GM23248 (cell line): ENCODE results near the gene NF1. TPM values are rescaled to one million over a fixed set of nuclear protein-coding genes. Genes with fewer than 3 reads are reported as not detected.
A peak's percentile ranks its signal among the peaks of the same experiment; 100 is the strongest.

ENCODE experiments used
- DNase-seq: peaks from one replicate; pipeline ENCODE4 v3.0.0-alpha.2; 2015
- H2AFZ ChIP-seq: fragments of 200-600 bp; sonication (generic); 2 replicates; pipeline ENCODE4 v1.6.1; 2016; ENCODE audit warnings: antibody characterized with exemption
- H3F3A ChIP-seq: fragments of 200-600 bp; sonication (generic); 2 replicates; pipeline ENCODE4 v1.6.1; 2016; ENCODE audit warnings: mild to moderate bottlenecking, antibody characterized with exemption, mixed run types; ENCODE audit not compliant: insufficient read depth
- H3K27ac ChIP-seq: fragments of 200-600 bp; sonication (generic); 2 replicates; pipeline ENCODE4 v1.5.1; 2016; ENCODE audit warnings: mild to moderate bottlenecking
- H3K27me3 ChIP-seq: fragments of 200-600 bp; sonication (generic); replicated peaks from 2 replicates; pipeline ENCODE4 v1.6.1; 2016; ENCODE audit warnings: mild to moderate bottlenecking; ENCODE audit not compliant: insufficient read depth
- H3K36me3 ChIP-seq: fragments of 200-600 bp; sonication (generic); 2 replicates; pipeline ENCODE4 v1.6.1; 2016; ENCODE audit warnings: low read depth, mild to moderate bottlenecking
- H3K4me1 ChIP-seq: fragments of 200-600 bp; sonication (generic); 2 replicates; pipeline ENCODE4 v1.6.1; 2016; ENCODE audit warnings: mild to moderate bottlenecking; ENCODE audit not compliant: insufficient read depth
- H3K4me2 ChIP-seq: fragments of 200-600 bp; sonication (generic); one replicate; pipeline ENCODE4 v1.6.1; 2016; ENCODE audit warnings: mild to moderate bottlenecking; ENCODE audit not compliant: unreplicated experiment
- H3K4me3 ChIP-seq: fragments of 200-600 bp; sonication (generic); 2 replicates; pipeline ENCODE4 v1.5.1; 2016; ENCODE audit warnings: mild to moderate bottlenecking
- H3K79me2 ChIP-seq: fragments of 200-600 bp; sonication (generic); 2 replicates; pipeline ENCODE4 v1.6.1; 2016; ENCODE audit warnings: mild to moderate bottlenecking; ENCODE audit not compliant: insufficient read depth
- H3K9ac ChIP-seq: fragments of 200-600 bp; sonication (generic); 2 replicates; pipeline ENCODE4 v1.6.1; 2016; ENCODE audit warnings: mild to moderate bottlenecking
- H3K9me2 ChIP-seq: fragments of 200-600 bp; sonication (generic); 2 replicates; pipeline ENCODE4 v1.6.1; 2016; ENCODE audit warnings: mixed run types, mild to moderate bottlenecking, moderate library complexity; ENCODE audit not compliant: insufficient read depth
- H3K9me3 ChIP-seq: fragments of 200-600 bp; sonication (generic); one replicate; pipeline ENCODE4 v1.6.1; 2017; ENCODE audit warnings: low read depth
- H4K20me1 ChIP-seq: fragments of 200-600 bp; sonication (generic); 2 replicates; pipeline ENCODE4 v1.6.0; 2016; ENCODE audit not compliant: insufficient read depth
- EZH2 ChIP-seq: fragments of 200-600 bp; sonication (generic); IDR thresholded peaks from 2 replicates; pipeline ENCODE4 v1.6.1; 2018; ENCODE audit warnings: antibody characterized with exemption, mild to moderate bottlenecking; ENCODE audit not compliant: insufficient read depth, poor library complexity, severe bottlenecking
- EZH2phosphoT487 ChIP-seq: fragments of 200-600 bp; sonication (generic); IDR thresholded peaks from 2 replicates; pipeline ENCODE4 v1.6.1; 2018; ENCODE audit warnings: antibody characterized with exemption, moderate library complexity, mild to moderate bottlenecking, low read depth; ENCODE audit not compliant: insufficient read depth
- WGBS, 2 experiments: methylation state at CpG; one replicate each; pipeline ENCODE4 v1.1.6; 2015 to 2017; ENCODE audit warnings: low lambda C conversion rate in 2 of 2, low coverage in 1 of 2; ENCODE audit errors: missing lambda C conversion rate in 2 of 2; 5-methylcytosine and 5-hydroxymethylcytosine counted together
- in situ Hi-C: fragments of 300-500 bp; cut with MboI; formaldehyde crosslinking; loops from 2 replicates; pipeline ENCODE4 v1.15.0; 2020
- polyA plus RNA-seq: library from polyadenylated mRNA; unstranded; fragments of >200 nt; fragmentation: Nextera tagmentation; extraction: Ambion mirVana; gene quantifications from 2 replicates; pipeline ENCODE4 v1.2.1, GENCODE V29; 2016
- total RNA-seq: library from RNA; depleted of rRNA; stranded (reverse); fragments of >200 nt; shearing (Covaris generic); gene quantifications from 2 replicates; pipeline ENCODE4 v1.2.3, GENCODE V29; 2014

NF1 gene
- total and polyA plus RNA-seq, 2 experiments from 2014 or later = 6.1 to 24.4 TPM

DNA sequence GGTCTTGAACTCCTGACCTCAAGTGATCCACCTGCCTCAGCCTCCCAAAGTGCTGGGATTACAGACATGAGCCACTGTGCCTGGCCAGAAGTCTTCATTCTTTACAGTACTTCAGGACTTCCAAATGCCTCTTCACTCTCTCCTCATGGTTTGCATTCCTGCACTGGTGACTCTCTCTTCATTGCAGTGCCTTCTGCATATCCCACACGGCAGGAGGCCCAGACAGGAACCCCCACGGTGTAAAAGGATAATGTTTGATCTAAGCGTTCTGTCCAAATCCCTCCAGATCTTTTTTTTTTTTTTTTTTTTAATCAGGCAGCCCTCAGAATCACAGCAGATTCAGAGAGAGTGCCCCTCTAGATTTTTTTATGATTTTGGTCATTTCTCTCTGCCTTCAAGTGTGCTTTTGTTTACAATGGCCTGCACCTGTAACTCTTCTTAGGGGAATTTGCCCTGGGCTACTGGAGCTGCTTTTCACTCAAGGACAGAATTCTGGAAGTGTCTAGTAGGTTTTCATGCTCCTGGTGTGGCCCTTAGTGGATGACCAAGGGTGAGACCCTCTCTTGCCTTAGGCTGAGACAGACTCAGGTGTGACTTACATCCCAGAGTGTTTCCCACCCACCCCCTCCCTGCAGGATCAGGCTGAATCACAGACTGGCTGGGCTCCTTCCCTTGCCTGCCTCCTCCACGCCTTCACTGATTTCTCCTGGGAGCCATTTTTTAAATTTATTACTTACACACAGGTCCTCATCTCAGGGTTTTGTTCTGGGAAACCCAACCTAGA lies 19.8 kb upstream of the NF1 start:
- no peak overlapping the region for H3K9ac ChIP-seq
- DNase-seq = peak; percentile 65
- H3K4me1 ChIP-seq = peaks cover 16% of the 10 kb centered on the region
- H3K79me2 ChIP-seq = no peaks in the 10 kb centered on the region
- in situ Hi-C loops = no loop called here
- no peaks in the 10 kb centered on the region for H3K27me3 ChIP-seq
- H3K9me2 ChIP-seq = no peaks in the 10 kb centered on the region
- WGBS, 2 experiments = 30 to 39% methylated on average over 4 of the region's 4 CpGs
- no peak overlapping the region for H2AFZ ChIP-seq
- peaks cover 5% of the 10 kb centered on the region for H3F3A ChIP-seq
- no peak for TF ChIP-seq EZH2phosphoT487
- TF ChIP-seq EZH2 = no peak
- H3K27ac ChIP-seq = no peak overlapping the region
- H3K36me3 ChIP-seq = no peaks in the 10 kb centered on the region
- no peaks in the 10 kb centered on the region for H3K9me3 ChIP-seq
- H3K4me2 ChIP-seq = no peak overlapping the region
- no peak overlapping the region for H3K4me3 ChIP-seq
- no peaks in the 10 kb centered on the region for H4K20me1 ChIP-seq

DNA sequence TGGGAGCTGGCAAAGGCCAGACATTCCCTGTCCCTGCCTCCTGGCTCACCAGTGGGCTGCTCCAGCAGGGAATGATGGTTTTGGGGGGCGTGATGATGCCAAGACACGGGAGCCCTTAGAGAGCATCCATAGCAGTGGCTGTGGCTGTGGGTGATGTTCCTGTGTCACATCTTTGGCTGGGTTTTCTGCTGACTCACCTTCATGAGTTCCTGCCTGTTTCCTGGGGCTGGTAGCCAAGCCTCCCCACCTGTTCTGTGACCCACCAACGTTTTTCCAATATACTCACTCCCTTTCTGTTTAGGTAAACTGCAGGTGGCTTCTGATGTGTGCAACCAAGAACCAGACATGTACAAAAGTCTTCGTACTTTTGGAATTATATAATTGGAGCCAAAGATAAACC lies 16.5 kb upstream of the NF1 start:
- H3K79me2 ChIP-seq = no peaks in the 10 kb centered on the region
- TF ChIP-seq EZH2phosphoT487 (no peak), EZH2 (no peak)

DNA sequence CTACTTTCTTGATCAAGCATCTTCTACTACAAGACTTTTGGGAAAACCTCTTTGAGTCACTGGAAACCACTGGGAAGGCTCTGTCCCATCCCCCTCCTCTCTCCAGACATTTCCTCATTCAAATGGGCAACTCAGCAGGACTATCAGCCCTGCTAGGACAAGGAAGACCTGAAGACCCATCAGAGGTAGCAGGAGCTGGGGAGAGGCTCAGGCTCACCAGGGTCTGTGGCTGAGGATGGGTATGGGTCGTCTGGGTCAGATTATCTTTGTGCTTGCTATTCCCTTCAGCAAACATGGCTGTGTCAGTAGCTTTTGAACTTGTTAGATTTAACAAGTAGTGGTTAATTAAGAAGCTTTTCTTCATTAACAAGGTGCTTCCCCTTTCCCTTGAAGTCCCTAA lies 15.0 kb upstream of the NF1 start:
- H3K9ac ChIP-seq = no peak overlapping the region
- H4K20me1 ChIP-seq = no peaks in the 10 kb centered on the region
- WGBS, 2 experiments = 38 to 47% methylated on average over 1 of the region's 1 CpG
- H3F3A ChIP-seq = peaks cover 5% of the 10 kb centered on the region; the same call in 1 of the 2 replicates
- H3K4me3 ChIP-seq = no peak overlapping the region
- H3K4me1 ChIP-seq = 0 out of 2 replicates have a peak, but pooled peaks cover 4% of the 10 kb centered on the region
- H3K4me2 ChIP-seq = no peak overlapping the region
- no peak for TF ChIP-seq EZH2phosphoT487
- no peak for TF ChIP-seq EZH2
- DNase-seq = no peak
- in situ Hi-C loops = no loop called here
- no peak overlapping the region for H3K27ac ChIP-seq
- H3K9me3 ChIP-seq = no peaks in the 10 kb centered on the region
- no peaks in the 10 kb centered on the region for H3K9me2 ChIP-seq
- no peaks in the 10 kb centered on the region for H3K36me3 ChIP-seq
- H3K27me3 ChIP-seq = no peaks in the 10 kb centered on the region
- H2AFZ ChIP-seq = no peak overlapping the region
- no peaks in the 10 kb centered on the region for H3K79me2 ChIP-seq

More for the DNA sequence above, 16.5 kb upstream of the NF1 start:
- Histone ChIP-seq H3K4me2 (no peak overlapping the region), H3K27me3 (no peaks in the 10 kb centered on the region), H3K27ac (no peak overlapping the region), H3K9ac (no peak overlapping the region), H3K4me1 (0 out of 2 replicates have a peak, but pooled peaks cover 4% of the 10 kb centered on the region), H2AFZ (no peak overlapping the region), H3K4me3 (no peak overlapping the region), H3F3A (peaks cover 5% of the 10 kb centered on the region; the same call in 1 of the 2 replicates), H3K36me3 (no peaks in the 10 kb centered on the region), H3K9me3 (no peaks in the 10 kb centered on the region), H3K9me2 (no peaks in the 10 kb centered on the region), H4K20me1 (no peaks in the 10 kb centered on the region)
- in situ Hi-C loops = no loop called here
- WGBS, 2 experiments = 60 to 66% methylated on average over 4 of the region's 4 CpGs
- DNase-seq = no peak

DNA sequence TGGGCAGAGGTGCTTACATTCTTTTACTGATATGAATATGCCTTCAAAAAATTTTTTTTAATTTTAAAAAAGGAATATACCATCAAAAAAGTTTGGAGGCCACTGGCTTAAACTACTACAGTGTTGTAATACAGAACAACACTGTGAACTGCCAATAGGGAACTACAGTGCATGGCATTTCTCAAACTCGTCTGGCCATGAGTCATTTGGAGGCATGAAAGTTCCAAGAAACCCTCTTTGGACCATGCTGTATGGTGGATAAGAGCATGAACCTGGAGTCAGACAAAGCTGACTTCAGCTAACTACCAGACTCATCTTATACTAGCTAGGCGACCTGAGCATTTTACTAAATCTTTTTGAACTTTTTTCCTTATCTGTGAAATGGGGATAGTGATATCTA lies 9.2 kb upstream of the NF1 start:
- no peaks in the 10 kb centered on the region for H3K4me1 ChIP-seq
- no peak overlapping the region for H3K4me2 ChIP-seq
- H3F3A ChIP-seq = no peaks in the 10 kb centered on the region
- H3K79me2 ChIP-seq = no peaks in the 10 kb centered on the region
- TF ChIP-seq EZH2phosphoT487 = no peak
- TF ChIP-seq EZH2 = no peak
- H3K4me3 ChIP-seq = no peak overlapping the region
- no peak overlapping the region for H3K9ac ChIP-seq
- H3K27me3 ChIP-seq = no peaks in the 10 kb centered on the region
- H3K27ac ChIP-seq = no peak overlapping the region
- H3K9me3 ChIP-seq = no peaks in the 10 kb centered on the region
- 48 to 49% methylated on average over 2 of the region's 2 CpGs for WGBS, 2 experiments
- H4K20me1 ChIP-seq = no peaks in the 10 kb centered on the region
- peak; percentile 86 for DNase-seq
- in situ Hi-C loops = no loop called here
- H3K36me3 ChIP-seq = no peaks in the 10 kb centered on the region
- no peak overlapping the region for H2AFZ ChIP-seq
- H3K9me2 ChIP-seq = no peaks in the 10 kb centered on the region
